ENCODE measurements around the gene SMG6.

Gene SMG6

DNA sequence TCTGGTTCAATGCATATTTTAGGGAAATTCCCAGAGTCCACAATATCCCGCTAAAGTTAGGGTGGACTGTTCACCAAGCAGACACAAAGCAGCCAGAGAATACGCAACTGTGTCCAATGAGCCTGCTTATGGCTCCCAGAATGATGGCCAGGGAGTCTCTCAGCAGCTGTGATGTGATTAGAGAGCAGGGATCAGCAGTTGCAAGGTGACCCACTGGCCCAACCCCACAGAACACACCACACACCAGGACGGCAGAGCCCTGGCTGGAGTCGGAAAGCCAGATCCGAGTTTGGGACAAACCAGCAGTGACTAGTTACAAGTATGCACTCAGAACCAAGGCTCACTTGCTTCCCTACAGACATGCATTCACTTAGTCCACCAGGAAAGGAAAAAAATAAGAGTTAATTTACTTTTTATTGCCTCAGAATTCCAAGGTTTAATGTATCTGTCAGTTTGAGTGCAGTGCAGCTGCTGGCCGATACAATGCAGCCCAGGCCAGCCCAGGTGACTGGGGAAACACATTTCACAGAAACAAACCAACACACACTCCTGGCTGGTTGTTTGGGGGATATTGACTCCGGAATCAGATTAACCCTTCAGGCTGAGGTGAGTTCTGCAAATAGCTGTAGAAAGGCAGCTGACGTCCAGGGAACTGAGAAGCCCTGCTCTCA, 127.0 kb downstream of the SMG6 start:
- TF ChIP-seq, protein P1, sequence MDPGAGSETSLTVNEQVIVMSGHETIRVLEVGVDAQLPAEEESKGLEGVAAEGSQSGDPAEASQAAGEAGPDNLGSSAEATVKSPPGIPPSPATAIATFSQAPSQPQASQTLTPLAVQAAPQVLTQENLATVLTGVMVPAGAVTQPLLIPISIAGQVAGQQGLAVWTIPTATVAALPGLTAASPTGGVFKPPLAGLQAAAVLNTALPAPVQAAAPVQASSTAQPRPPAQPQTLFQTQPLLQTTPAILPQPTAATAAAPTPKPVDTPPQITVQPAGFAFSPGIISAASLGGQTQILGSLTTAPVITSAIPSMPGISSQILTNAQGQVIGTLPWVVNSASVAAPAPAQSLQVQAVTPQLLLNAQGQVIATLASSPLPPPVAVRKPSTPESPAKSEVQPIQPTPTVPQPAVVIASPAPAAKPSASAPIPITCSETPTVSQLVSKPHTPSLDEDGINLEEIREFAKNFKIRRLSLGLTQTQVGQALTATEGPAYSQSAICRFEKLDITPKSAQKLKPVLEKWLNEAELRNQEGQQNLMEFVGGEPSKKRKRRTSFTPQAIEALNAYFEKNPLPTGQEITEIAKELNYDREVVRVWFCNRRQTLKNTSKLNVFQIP (CRISPR knock-in tag; IDR thresholded peaks at IDR 0.05; ENCODE audit: borderline replicate concordance, low read depth) = no peak
- TF ChIP-seq ISL1 (CRISPR knock-in tag; IDR thresholded peaks at IDR 0.05) (peak; percentile 10; the same call in 1 of the 2 replicates), ZNF8 (CRISPR knock-in tag; IDR thresholded peaks at IDR 0.05) (no peak), TOX (CRISPR knock-in tag; IDR thresholded peaks at IDR 0.05; ENCODE audit: borderline replicate concordance) (no peak), ZFP30 (CRISPR knock-in tag; IDR thresholded peaks at IDR 0.05) (no peak)
- TF ChIP-seq, protein P2, sequence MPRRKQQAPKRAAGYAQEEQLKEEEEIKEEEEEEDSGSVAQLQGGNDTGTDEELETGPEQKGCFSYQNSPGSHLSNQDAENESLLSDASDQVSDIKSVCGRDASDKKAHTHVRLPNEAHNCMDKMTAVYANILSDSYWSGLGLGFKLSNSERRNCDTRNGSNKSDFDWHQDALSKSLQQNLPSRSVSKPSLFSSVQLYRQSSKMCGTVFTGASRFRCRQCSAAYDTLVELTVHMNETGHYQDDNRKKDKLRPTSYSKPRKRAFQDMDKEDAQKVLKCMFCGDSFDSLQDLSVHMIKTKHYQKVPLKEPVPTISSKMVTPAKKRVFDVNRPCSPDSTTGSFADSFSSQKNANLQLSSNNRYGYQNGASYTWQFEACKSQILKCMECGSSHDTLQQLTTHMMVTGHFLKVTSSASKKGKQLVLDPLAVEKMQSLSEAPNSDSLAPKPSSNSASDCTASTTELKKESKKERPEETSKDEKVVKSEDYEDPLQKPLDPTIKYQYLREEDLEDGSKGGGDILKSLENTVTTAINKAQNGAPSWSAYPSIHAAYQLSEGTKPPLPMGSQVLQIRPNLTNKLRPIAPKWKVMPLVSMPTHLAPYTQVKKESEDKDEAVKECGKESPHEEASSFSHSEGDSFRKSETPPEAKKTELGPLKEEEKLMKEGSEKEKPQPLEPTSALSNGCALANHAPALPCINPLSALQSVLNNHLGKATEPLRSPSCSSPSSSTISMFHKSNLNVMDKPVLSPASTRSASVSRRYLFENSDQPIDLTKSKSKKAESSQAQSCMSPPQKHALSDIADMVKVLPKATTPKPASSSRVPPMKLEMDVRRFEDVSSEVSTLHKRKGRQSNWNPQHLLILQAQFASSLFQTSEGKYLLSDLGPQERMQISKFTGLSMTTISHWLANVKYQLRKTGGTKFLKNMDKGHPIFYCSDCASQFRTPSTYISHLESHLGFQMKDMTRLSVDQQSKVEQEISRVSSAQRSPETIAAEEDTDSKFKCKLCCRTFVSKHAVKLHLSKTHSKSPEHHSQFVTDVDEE (CRISPR knock-in tag; IDR thresholded peaks at IDR 0.05) = no peak
- ATAC-seq = no peak

DNA sequence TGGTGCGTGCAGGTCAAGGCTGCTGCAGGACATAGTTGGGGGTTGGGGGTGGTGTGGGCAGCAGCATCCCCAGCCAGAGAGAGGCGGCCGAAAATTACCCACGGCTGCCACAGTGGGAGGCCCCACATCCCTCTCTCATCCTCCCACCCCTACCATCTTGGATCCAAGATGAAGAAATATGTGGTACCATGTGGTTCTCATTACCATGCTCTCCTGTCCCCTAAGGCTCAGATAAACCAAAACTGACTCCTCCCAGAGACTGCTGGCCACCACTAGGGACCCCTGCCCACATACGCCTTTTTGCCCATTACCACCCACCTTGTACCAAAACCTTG, 128.3 kb downstream of the SMG6 start:
- ATAC-seq = no peak
- TF ChIP-seq, protein P1 (CRISPR knock-in tag; IDR thresholded peaks at IDR 0.05; ENCODE audit: borderline replicate concordance, low read depth) = no peak
- TF ChIP-seq ZNF565 (CRISPR knock-in tag; conservative IDR thresholded peaks at IDR 0.05; ENCODE audit: low read depth) = no peak
- TF ChIP-seq, protein P3, sequence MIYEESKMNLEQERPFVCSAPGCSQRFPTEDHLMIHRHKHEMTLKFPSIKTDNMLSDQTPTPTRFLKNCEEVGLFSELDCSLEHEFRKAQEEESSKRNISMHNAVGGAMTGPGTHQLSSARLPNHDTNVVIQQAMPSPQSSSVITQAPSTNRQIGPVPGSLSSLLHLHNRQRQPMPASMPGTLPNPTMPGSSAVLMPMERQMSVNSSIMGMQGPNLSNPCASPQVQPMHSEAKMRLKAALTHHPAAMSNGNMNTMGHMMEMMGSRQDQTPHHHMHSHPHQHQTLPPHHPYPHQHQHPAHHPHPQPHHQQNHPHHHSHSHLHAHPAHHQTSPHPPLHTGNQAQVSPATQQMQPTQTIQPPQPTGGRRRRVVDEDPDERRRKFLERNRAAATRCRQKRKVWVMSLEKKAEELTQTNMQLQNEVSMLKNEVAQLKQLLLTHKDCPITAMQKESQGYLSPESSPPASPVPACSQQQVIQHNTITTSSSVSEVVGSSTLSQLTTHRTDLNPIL (CRISPR knock-in tag; IDR thresholded peaks at IDR 0.05; ENCODE audit: low read depth) = no peak
- TF ChIP-seq TOX (CRISPR knock-in tag; IDR thresholded peaks at IDR 0.05; ENCODE audit: borderline replicate concordance) = no peak
- TF ChIP-seq ZNF8 (CRISPR knock-in tag; IDR thresholded peaks at IDR 0.05) = no peak
- TF ChIP-seq ISL1 (CRISPR knock-in tag; IDR thresholded peaks at IDR 0.05) = no peak
- TF ChIP-seq ZFP30 (CRISPR knock-in tag; IDR thresholded peaks at IDR 0.05) = no peak
- 0 out of 2 replicates have a peak, but pooled peaks have one; percentile 3 for TF ChIP-seq SNAI2 (CRISPR knock-in tag; IDR thresholded peaks at IDR 0.05)
- no peak; the same call in 1 of the 2 replicates for TF ChIP-seq ESRRG (CRISPR knock-in tag; IDR thresholded peaks at IDR 0.05)
- TF ChIP-seq, protein P4, sequence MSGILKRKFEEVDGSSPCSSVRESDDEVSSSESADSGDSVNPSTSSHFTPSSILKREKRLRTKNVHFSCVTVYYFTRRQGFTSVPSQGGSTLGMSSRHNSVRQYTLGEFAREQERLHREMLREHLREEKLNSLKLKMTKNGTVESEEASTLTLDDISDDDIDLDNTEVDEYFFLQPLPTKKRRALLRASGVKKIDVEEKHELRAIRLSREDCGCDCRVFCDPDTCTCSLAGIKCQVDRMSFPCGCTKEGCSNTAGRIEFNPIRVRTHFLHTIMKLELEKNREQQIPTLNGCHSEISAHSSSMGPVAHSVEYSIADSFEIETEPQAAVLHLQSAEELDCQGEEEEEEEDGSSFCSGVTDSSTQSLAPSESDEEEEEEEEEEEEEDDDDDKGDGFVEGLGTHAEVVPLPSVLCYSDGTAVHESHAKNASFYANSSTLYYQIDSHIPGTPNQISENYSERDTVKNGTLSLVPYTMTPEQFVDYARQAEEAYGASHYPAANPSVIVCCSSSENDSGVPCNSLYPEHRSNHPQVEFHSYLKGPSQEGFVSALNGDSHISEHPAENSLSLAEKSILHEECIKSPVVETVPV (CRISPR knock-in tag; IDR thresholded peaks at IDR 0.05) = no peak
- no peak for TF ChIP-seq ZNF70 (CRISPR knock-in tag; IDR thresholded peaks at IDR 0.05)
- no peak for TF ChIP-seq ZC3H10 (CRISPR knock-in tag; IDR thresholded peaks at IDR 0.05)
- TF ChIP-seq CSDC2 (CRISPR knock-in tag; IDR thresholded peaks at IDR 0.05) = 0 out of 2 replicates have a peak, but pooled peaks have one; percentile 10
- TF ChIP-seq, protein P2 (CRISPR knock-in tag; IDR thresholded peaks at IDR 0.05) = no peak; the same call in none of the 2 replicates
- no peak for TF ChIP-seq OSR1 (CRISPR knock-in tag; IDR thresholded peaks at IDR 0.05)
